Liver (tissue), 3 donors: ENCODE data around the gene FAM170B.
A peak's percentile ranks its signal among the peaks of the same experiment; 100 is the strongest.

Experiments used
- CTCF ChIP-seq: fragments of 150-350 bp; IDR thresholded peaks from 2 replicates; pipeline ENCODE4 v1.5.1; 2017; ENCODE audit warnings: improper control_type of control experiment, low read depth, low read length; ENCODE audit not compliant: missing input control
- HNF4G ChIP-seq: IDR thresholded peaks from 2 replicates; pipeline ENCODE4 v1.6.1; 2016; ENCODE audit warnings: antibody characterized with exemption
- ZBTB33 ChIP-seq: IDR thresholded peaks from 2 replicates; pipeline ENCODE4 v1.6.1; 2016; ENCODE audit warnings: antibody characterized with exemption
- donor health status: healthy.
- donor health status: healthy.

- TF ChIP-seq ZBTB33, result no peak
- peak; percentile 69 for TF ChIP-seq CTCF
- no peak for TF ChIP-seq HNF4G
Measured at GRCh38 chr10:49164559-49165188, 30.9 kb upstream of the FAM170B start.
